Brain microvascular endothelial cell (primary cell): ENCODE measurements around the gene EIF3D.
A peak's percentile ranks its signal among the peaks of the same experiment; 100 is the strongest.

ENCODE experiments used
- DNase-seq: peaks from one replicate; pipeline ENCODE4 v3.0.0-alpha.2; 2020
- H3K27ac ChIP-seq: fragments of 250-450 bp; sonication (Bioruptor Pico); 2 replicates; pipeline ENCODE4 v1.5.1; 2020; ENCODE audit warnings: mild to moderate bottlenecking, moderate library complexity
- H3K27me3 ChIP-seq: fragments of 250-450 bp; sonication (Bioruptor Pico); replicated peaks from 2 replicates; pipeline ENCODE4 v1.5.1; 2020; ENCODE audit warnings: mild to moderate bottlenecking
- H3K36me3 ChIP-seq: fragments of 250-450 bp; sonication (Bioruptor Pico); replicated peaks from 2 replicates; pipeline ENCODE4 v1.5.1; 2020; ENCODE audit warnings: mild to moderate bottlenecking
- H3K4me3 ChIP-seq: 2 replicates; pipeline ENCODE4 v1.5.1; 2011; ENCODE audit warnings: low read depth, mild to moderate bottlenecking, control low read depth, low read length, moderate library complexity
- in situ Hi-C: cut with HindIII; loops from 2 replicates; pipeline ENCODE4 v1.10.0; 2017; ENCODE audit warnings: low sequenced_read_pairs, low pct_ligation_motif_present
- TF ChIP-seq, protein P1 (sequence below): IDR thresholded peaks from 2 replicates; pipeline ENCODE4 v1.5.1; 2011; ENCODE audit warnings: low read depth, mild to moderate bottlenecking, moderate library complexity, low read length, control low read depth, inconsistent platforms; ENCODE audit errors: missing control alignments

Gene EIF3D

DNA sequence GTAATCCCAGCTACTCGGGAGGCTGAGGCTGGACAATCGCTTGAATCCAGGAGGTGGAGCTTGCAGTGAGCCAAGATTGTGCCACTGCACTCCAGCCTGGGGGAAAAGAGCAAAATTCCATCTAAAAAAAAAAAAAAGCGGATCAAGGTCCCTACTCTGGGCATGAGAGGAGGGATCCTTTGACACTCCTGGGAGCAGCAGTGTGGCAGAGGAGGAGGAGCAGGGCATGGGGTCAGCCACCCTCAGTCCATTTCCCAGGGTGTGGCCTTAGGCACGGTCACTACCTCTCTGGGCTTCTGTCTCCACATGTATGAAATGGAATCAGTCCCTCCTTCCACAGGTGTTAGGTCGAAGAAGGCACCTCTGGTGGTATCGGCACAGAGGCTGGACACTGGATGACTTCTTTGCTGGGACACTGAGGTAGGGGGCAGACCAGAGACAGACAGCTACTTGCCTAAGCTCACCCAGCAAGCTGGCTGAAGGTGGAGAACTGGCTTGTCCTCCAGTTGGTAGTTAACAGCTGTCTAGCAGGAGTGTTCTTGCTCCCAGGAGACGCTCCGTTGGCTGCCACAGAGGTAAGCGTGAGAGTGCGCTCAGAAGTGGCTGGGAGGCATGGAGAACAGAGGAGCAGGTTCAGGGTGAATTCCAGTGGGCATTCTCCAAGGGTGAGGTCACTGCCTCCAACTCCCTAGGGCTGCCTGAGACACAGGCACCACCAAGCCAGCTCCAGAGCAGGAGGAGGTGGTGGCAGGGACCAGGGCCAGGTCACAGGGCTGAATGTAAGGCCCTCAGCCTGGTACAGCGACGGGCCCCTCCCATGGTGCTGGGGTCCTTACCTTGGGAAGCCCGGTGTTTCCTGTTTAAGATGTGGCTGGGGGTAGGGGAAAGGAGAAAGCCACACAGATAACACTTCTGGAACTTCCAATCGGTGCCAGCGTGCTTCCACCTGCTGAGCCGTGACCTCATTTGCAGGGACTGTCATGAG lies 67.0 kb downstream of the EIF3D start:
- in situ Hi-C loops = loop anchor here (25.0 kb wide), 1 partner anchor 125 kb away; no protein-coding TSS in a partner anchor
- no peaks in the 10 kb centered on the region for H3K36me3 ChIP-seq
- peak overlapping the region; percentile 51 for H3K27ac ChIP-seq
- no peaks in the 10 kb centered on the region for H3K27me3 ChIP-seq
- no peak overlapping the region for H3K4me3 ChIP-seq
- DNase-seq = peak; percentile 86
- TF ChIP-seq, protein P1, sequence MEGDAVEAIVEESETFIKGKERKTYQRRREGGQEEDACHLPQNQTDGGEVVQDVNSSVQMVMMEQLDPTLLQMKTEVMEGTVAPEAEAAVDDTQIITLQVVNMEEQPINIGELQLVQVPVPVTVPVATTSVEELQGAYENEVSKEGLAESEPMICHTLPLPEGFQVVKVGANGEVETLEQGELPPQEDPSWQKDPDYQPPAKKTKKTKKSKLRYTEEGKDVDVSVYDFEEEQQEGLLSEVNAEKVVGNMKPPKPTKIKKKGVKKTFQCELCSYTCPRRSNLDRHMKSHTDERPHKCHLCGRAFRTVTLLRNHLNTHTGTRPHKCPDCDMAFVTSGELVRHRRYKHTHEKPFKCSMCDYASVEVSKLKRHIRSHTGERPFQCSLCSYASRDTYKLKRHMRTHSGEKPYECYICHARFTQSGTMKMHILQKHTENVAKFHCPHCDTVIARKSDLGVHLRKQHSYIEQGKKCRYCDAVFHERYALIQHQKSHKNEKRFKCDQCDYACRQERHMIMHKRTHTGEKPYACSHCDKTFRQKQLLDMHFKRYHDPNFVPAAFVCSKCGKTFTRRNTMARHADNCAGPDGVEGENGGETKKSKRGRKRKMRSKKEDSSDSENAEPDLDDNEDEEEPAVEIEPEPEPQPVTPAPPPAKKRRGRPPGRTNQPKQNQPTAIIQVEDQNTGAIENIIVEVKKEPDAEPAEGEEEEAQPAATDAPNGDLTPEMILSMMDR = no peak
